ENCODE data around the gene PDLIM5. TPM values are rescaled to one million over a fixed set of nuclear protein-coding genes. Genes with fewer than 3 reads are reported as not detected.

The PDLIM5 gene
- total RNA-seq, 2 experiments from 2014 or later, result 14.8 to 18.3 TPM

DNA sequence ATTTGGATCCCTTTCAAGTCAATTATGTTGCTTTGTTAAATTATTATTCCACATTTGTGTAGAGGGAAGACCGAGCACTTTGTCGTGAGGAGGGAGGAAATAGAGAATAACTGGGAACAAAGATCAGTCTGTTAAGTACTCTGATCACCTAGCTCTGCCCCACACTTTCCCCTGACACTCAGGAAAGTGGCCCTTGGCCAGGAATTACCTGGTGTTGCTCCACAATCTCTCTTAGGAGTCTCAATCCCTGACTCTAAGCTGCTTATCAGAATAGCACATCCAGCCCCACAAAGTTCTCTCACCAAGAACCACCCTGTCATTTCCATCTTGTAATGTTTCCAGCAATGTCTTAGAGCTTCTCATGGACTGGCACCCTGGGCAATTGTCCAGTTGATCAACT lies 222.2 kb downstream of the PDLIM5 start:
- H3K9me3 Mint-ChIP-seq, result no peaks in the 10 kb centered on the region
- no peak overlapping the region for H3K4me3 Mint-ChIP-seq
- intact Hi-C loops (cut with micrococcal nuclease), result no loop called here
- CTCF ChIA-PET, result no interaction called here
- H3K27ac Mint-ChIP-seq, result no peak overlapping the region
- no peaks in the 10 kb centered on the region for H3K4me1 Mint-ChIP-seq (ENCODE audit: low read depth)
- no peak for DNase-seq
- POLR2A ChIA-PET, result no interaction called here
- no peak for ATAC-seq
- no peaks in the 10 kb centered on the region for H3K36me3 Mint-ChIP-seq (ENCODE audit: low read depth)
- H3K27me3 Mint-ChIP-seq, result peaks cover 3% of the 10 kb centered on the region
- TF ChIP-seq CTCF (IDR thresholded peaks at IDR 0.05), result no peak

DNA sequence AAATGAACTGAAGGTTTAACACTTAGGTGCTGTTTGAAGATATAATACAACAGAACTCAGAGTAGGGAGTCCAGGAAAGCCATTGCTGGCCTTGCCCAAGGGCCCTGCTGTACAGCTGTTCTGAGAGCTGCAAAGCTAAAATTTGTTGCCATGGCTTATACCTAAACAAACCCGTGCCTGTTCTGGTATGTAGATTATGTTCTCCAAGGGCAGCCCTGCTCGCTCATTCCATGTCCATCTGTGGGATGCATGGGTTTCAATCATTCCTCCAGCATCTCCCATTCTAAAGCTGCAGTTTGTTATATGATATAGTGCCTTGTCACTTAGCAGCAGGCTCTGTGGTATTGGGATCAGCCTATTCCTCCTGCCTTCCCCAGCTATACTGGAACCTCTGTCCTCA lies 225.2 kb downstream of the PDLIM5 start:
- TF ChIP-seq CTCF (IDR thresholded peaks at IDR 0.05), result no peak
- no peak overlapping the region for H3K4me3 Mint-ChIP-seq
- ChIA-PET CTCF (no interaction called here), POLR2A (no interaction called here)
- DNase-seq (no peak), ATAC-seq (no peak)
- intact Hi-C loops (cut with micrococcal nuclease), result no loop called here
- H3K4me1 Mint-ChIP-seq (ENCODE audit: low read depth), result no peaks in the 10 kb centered on the region
- no peaks in the 10 kb centered on the region for H3K9me3 Mint-ChIP-seq
- no peak overlapping the region for H3K27ac Mint-ChIP-seq
- peaks cover 3% of the 10 kb centered on the region for H3K27me3 Mint-ChIP-seq
- no peaks in the 10 kb centered on the region for H3K36me3 Mint-ChIP-seq (ENCODE audit: low read depth)

- intact Hi-C loops (cut with micrococcal nuclease), result no loop called here
- Mint-ChIP-seq H3K4me3 (no peak overlapping the region), H3K27ac (no peak overlapping the region), H3K36me3 (ENCODE audit: low read depth) (no peaks in the 10 kb centered on the region), H3K9me3 (no peaks in the 10 kb centered on the region), H3K27me3 (peaks cover 3% of the 10 kb centered on the region), H3K4me1 (ENCODE audit: low read depth) (no peaks in the 10 kb centered on the region)
- TF ChIP-seq CTCF (IDR thresholded peaks at IDR 0.05), result no peak
- DNase-seq, result no peak
- POLR2A ChIA-PET, result no interaction called here
- CTCF ChIA-PET, result no interaction called here
- no peak for ATAC-seq
Observed at GRCh38 chr4:94678896-94679295, 227.2 kb downstream of the PDLIM5 start.

- H3K27ac Mint-ChIP-seq, result no peak overlapping the region
- CTCF ChIA-PET, result interaction anchor here (1.5 kb wide), 1 partner anchor 12 kb away, joined by 3 read pairs; no protein-coding TSS in a partner anchor
- peaks cover 3% of the 10 kb centered on the region for H3K27me3 Mint-ChIP-seq
- no peaks in the 10 kb centered on the region for H3K36me3 Mint-ChIP-seq (ENCODE audit: low read depth)
- no peaks in the 10 kb centered on the region for H3K9me3 Mint-ChIP-seq
- POLR2A ChIA-PET, result no interaction called here
- H3K4me3 Mint-ChIP-seq, result no peak overlapping the region
- no peak for TF ChIP-seq CTCF (IDR thresholded peaks at IDR 0.05)
- ATAC-seq (no peak), DNase-seq (no peak)
- intact Hi-C loops (cut with micrococcal nuclease), result no loop called here
- no peaks in the 10 kb centered on the region for H3K4me1 Mint-ChIP-seq (ENCODE audit: low read depth)
Observed at GRCh38 chr4:94680176-94680862, 228.6 kb downstream of the PDLIM5 start.

DNA sequence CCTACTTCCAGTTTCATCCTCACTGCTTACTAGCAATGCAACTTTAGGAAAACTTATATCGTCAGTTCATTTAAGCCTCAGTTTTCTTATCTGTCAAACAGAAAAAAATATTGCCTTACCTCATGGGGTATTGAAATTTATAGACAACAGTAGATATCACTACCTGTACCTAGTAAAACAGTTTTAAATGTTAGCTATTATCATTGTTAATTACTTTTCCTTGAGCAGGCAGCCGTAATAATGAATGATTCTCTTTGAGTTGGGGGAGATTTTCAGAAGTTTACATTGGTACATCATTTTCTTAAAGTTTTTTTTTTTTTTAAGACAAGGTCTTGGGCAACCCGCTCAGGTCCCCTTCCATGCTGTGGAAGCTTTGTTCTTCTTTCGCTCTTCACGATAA lies 234.3 kb downstream of the PDLIM5 start:
- CTCF ChIA-PET, result no interaction called here
- no peaks in the 10 kb centered on the region for H3K27me3 Mint-ChIP-seq
- DNase-seq, result no peak
- intact Hi-C loops (cut with micrococcal nuclease), result no loop called here
- peaks cover 3% of the 10 kb centered on the region for H3K4me1 Mint-ChIP-seq (ENCODE audit: low read depth)
- H3K9me3 Mint-ChIP-seq, result no peaks in the 10 kb centered on the region
- ATAC-seq, result no peak
- H3K4me3 Mint-ChIP-seq, result no peak overlapping the region
- no peaks in the 10 kb centered on the region for H3K36me3 Mint-ChIP-seq (ENCODE audit: low read depth)
- H3K27ac Mint-ChIP-seq, result no peak overlapping the region
- POLR2A ChIA-PET, result no interaction called here
- no peak for TF ChIP-seq CTCF (IDR thresholded peaks at IDR 0.05)

Data from activated CD8-positive, alpha-beta T cell treated with anti-CD3 and anti-CD28 coated beads for 36 hours (primary cell).